HL-60 (cell line): ENCODE measurements around the gene KRTAP5-5.
A peak's percentile ranks its signal among the peaks of the same experiment; 100 is the strongest.

Source experiments
- DNase-seq, 2 experiments: peaks; one replicate each; pipeline ENCODE4 v3.0.0-alpha.2; 2010 to 2020; ENCODE audit warnings: low read depth in 1 of 2, low spot score in 1 of 2
- H3K27ac ChIP-seq: fragments of 250-450 bp; sonication (Bioruptor Pico); replicated peaks from 2 replicates; pipeline ENCODE4 v1.5.1; 2020; ENCODE audit warnings: mild to moderate bottlenecking, moderate library complexity
- H3K27me3 ChIP-seq: fragments of 250-450 bp; sonication (Bioruptor Pico); 2 replicates; pipeline ENCODE4 v1.5.1; 2021; ENCODE audit warnings: mild to moderate bottlenecking, moderate library complexity; ENCODE audit not compliant: insufficient read depth, poor library complexity, severe bottlenecking
- H3K4me3 ChIP-seq: replicated peaks from 2 replicates; pipeline ENCODE4 v1.5.1; 2011; ENCODE audit warnings: mild to moderate bottlenecking, control low read depth, low read length; ENCODE audit not compliant: insufficient read depth
- CTCF ChIP-seq: IDR thresholded peaks from one replicate; pipeline ENCODE4 v1.5.1; 2011; ENCODE audit warnings: low read length, control low read depth, inconsistent platforms; ENCODE audit not compliant: insufficient read depth
- GABPA ChIP-seq: IDR thresholded peaks from 2 replicates; pipeline ENCODE4 v1.6.1; 2012; ENCODE audit warnings: low read depth
- POLR2AphosphoS5 ChIP-seq: IDR thresholded peaks from 2 replicates; pipeline ENCODE4 v1.6.1; 2012; ENCODE audit warnings: low read depth
- REST ChIP-seq: IDR thresholded peaks from 2 replicates; pipeline ENCODE4 v1.6.1; 2012; ENCODE audit warnings: low read depth; ENCODE audit not compliant: insufficient replicate concordance
- SPI1 ChIP-seq: IDR thresholded peaks from 2 replicates; pipeline ENCODE4 v1.6.1; 2012; ENCODE audit warnings: low read depth, mild to moderate bottlenecking, borderline replicate concordance

Gene KRTAP5-5

GRCh38 chr11:1652442-1652770, 22.8 kb downstream of the KRTAP5-5 start:
- DNase-seq, result no peak
- Histone ChIP-seq H3K4me3 (no peak overlapping the region), H3K27ac (no peak overlapping the region), H3K27me3 (peaks cover 27% of the 10 kb centered on the region)
- TF ChIP-seq GABPA (no peak), REST (no peak), SPI1 (no peak), POLR2AphosphoS5 (no peak), CTCF (no peak)

GRCh38 chr11:1652771-1653540, 23.4 kb downstream of the KRTAP5-5 start:
- no peak overlapping the region for H3K4me3 ChIP-seq
- peak in 1 of 2 experiments; percentile 61 for DNase-seq

GRCh38 chr11:1653541-1654387, 24.2 kb downstream of the KRTAP5-5 start:
- Histone ChIP-seq H3K27me3 (peaks cover 27% of the 10 kb centered on the region), H3K27ac (no peak overlapping the region), H3K4me3 (no peak overlapping the region)
- no peak for DNase-seq
- TF ChIP-seq SPI1 (no peak), GABPA (no peak), POLR2AphosphoS5 (no peak), CTCF (no peak), REST (no peak)

More at GRCh38 chr11:1652771-1653540, 23.4 kb downstream of the KRTAP5-5 start:
- TF ChIP-seq POLR2AphosphoS5 (no peak), CTCF (peak; percentile 58)
- H3K27me3 ChIP-seq, result peaks cover 27% of the 10 kb centered on the region
- no peak overlapping the region for H3K27ac ChIP-seq
